Measurements from ENCODE around the gene SRRM2.

The SRRM2 gene

GRCh38 chr16:2740476-2740875 lies 12.0 kb upstream of the SRRM2 start:
- no peak overlapping the region for H3K4me3 ChIP-seq (replicated peaks; ENCODE audit: low read depth, low read length)
- no peak for DNase-seq (ENCODE audit: low read depth)
- no peak for TF ChIP-seq CTCF (IDR thresholded peaks at IDR 0.05; ENCODE audit: low read length, missing control alignments)

- H3K4me3 ChIP-seq (replicated peaks; ENCODE audit: low read depth, low read length): no peak overlapping the region
- no peak for TF ChIP-seq CTCF (IDR thresholded peaks at IDR 0.05; ENCODE audit: low read length, missing control alignments)
- DNase-seq (ENCODE audit: low read depth): no peak
These were observed 11.3 kb upstream of the SRRM2 start for GRCh38 chr16:2741168-2741567.

GRCh38 chr16:2742323-2743006 lies 10.0 kb upstream of the SRRM2 start:
- no peak for DNase-seq (ENCODE audit: low read depth)
- TF ChIP-seq CTCF (IDR thresholded peaks at IDR 0.05; ENCODE audit: low read length, missing control alignments): no peak
- H3K4me3 ChIP-seq (replicated peaks; ENCODE audit: low read depth, low read length): no peak overlapping the region

- TF ChIP-seq CTCF (IDR thresholded peaks at IDR 0.05; ENCODE audit: low read length, missing control alignments): no peak
- DNase-seq (ENCODE audit: low read depth): no peak
- no peak overlapping the region for H3K4me3 ChIP-seq (replicated peaks; ENCODE audit: low read depth, low read length)
These were observed 9.2 kb upstream of the SRRM2 start for GRCh38 chr16:2743007-2743810.

GRCh38 chr16:2744711-2745110 lies 7.7 kb upstream of the SRRM2 start:
- H3K4me3 ChIP-seq (replicated peaks; ENCODE audit: low read depth, low read length): no peak overlapping the region
- DNase-seq (ENCODE audit: low read depth): no peak
- no peak for TF ChIP-seq CTCF (IDR thresholded peaks at IDR 0.05; ENCODE audit: low read length, missing control alignments)

GRCh38 chr16:2745116-2745890 lies 7.1 kb upstream of the SRRM2 start:
- no peak overlapping the region for H3K4me3 ChIP-seq (replicated peaks; ENCODE audit: low read depth, low read length)
- DNase-seq (ENCODE audit: low read depth): no peak
- no peak for TF ChIP-seq CTCF (IDR thresholded peaks at IDR 0.05; ENCODE audit: low read length, missing control alignments)

All from fibroblast of pulmonary artery (primary cell).